ENCODE measurements around the gene ZNRF2. TPM values are rescaled to one million over a fixed set of nuclear protein-coding genes. Genes with fewer than 3 reads are reported as not detected.
"Not testable (repeated sequence)": the region's sequence is repeated elsewhere in the genome, so short reads cannot be mapped to it uniquely, and the experiment has no call there.

The ZNRF2 gene
- polyA plus RNA-seq, 1 donor (not counting 4 experiments of a cell fraction or from before 2014, with no cell fraction given), result 7.0 TPM

DNA sequence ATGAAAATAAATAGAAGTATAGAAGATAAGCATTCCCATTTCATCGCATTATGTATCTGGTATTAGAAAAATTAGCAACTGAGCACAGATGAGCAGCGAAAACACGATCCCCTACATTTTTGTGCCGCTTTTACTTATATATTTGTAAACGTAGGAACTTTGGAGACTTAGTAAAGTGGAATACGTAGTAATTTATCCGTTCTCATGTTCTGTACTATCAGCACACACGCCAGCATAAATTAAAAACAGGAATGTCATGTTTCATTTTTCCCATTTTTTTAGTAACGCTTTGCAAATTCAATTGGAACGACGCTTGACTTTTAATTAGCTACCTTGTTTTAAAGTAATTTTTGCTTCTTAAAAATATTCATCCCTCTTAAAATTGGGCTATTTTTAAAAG lies 2.4 kb downstream of the ZNRF2 start:
- no peak for FAIRE-seq
- Histone ChIP-seq H3K9ac (ENCODE audit: control insufficient read depth, extremely low read depth, insufficient read depth, low read length) (peak overlapping the region; percentile 94), H3K36me3 (ENCODE audit: control insufficient read depth in 2 of 2, extremely low read depth in 1 of 2, insufficient read depth in 2 of 2, low read length in 2 of 2) (no peaks in the 10 kb centered on the region), H2AFZ (ENCODE audit: control insufficient read depth, low read length) (no peak overlapping the region), H3K27me3 (ENCODE audit: control insufficient read depth, extremely low read depth, insufficient read depth, low read length) (no peaks in the 10 kb centered on the region), H3K9me3 (ENCODE audit: control insufficient read depth, low read depth, low read length) (no peaks in the 10 kb centered on the region), H3K9me1 (ENCODE audit: control insufficient read depth, extremely low read depth, insufficient read depth, low read length) (no peaks in the 10 kb centered on the region), H3K4me2 (ENCODE audit: control insufficient read depth, extremely low read depth, insufficient read depth, low read depth, low read length) (peak overlapping the region; percentile 80), H3K79me2 (ENCODE audit: control insufficient read depth, insufficient read depth, low read length) (peaks cover 50% of the 10 kb centered on the region), H3K27ac (ENCODE audit: control insufficient read depth, insufficient read depth, low read length) (peak overlapping the region; percentile 90), H3K4me1 (ENCODE audit: control insufficient read depth, extremely low read depth, insufficient read depth, low read length) (peaks cover 28% of the 10 kb centered on the region), H4K20me1 (ENCODE audit: control insufficient read depth, extremely low read depth, insufficient read depth, low read length) (no peaks in the 10 kb centered on the region), H3K4me3 (ENCODE audit: control insufficient read depth in 2 of 3, extremely low read depth in 1 of 3, insufficient read depth in 2 of 3, low read depth in 1 of 3, low read length in 3 of 3) (peak overlapping the region; percentile 72 to 85 (median 77))
- TF ChIP-seq EZH2 (IDR thresholded peaks at IDR 0.05; ENCODE audit: low read length), result no peak
- TF ChIP-seq, protein P1, sequence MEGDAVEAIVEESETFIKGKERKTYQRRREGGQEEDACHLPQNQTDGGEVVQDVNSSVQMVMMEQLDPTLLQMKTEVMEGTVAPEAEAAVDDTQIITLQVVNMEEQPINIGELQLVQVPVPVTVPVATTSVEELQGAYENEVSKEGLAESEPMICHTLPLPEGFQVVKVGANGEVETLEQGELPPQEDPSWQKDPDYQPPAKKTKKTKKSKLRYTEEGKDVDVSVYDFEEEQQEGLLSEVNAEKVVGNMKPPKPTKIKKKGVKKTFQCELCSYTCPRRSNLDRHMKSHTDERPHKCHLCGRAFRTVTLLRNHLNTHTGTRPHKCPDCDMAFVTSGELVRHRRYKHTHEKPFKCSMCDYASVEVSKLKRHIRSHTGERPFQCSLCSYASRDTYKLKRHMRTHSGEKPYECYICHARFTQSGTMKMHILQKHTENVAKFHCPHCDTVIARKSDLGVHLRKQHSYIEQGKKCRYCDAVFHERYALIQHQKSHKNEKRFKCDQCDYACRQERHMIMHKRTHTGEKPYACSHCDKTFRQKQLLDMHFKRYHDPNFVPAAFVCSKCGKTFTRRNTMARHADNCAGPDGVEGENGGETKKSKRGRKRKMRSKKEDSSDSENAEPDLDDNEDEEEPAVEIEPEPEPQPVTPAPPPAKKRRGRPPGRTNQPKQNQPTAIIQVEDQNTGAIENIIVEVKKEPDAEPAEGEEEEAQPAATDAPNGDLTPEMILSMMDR (optimal IDR thresholded peaks at IDR 0.05 in 1 of 3, IDR thresholded peaks at IDR 0.05 in 1 of 3, conservative IDR thresholded peaks at IDR 0.05 in 1 of 3; ENCODE audit: extremely low read depth in 1 of 3, insufficient read depth in 2 of 3, low read length in 3 of 3), result no peak
- no peak for DNase-seq (ENCODE audit: low read depth, low spot score)
- dilution Hi-C loops (cut with MboI; ENCODE audit: extremely low pct_ligation_motif_present, low sequenced_read_pairs), result no loop called here

DNA sequence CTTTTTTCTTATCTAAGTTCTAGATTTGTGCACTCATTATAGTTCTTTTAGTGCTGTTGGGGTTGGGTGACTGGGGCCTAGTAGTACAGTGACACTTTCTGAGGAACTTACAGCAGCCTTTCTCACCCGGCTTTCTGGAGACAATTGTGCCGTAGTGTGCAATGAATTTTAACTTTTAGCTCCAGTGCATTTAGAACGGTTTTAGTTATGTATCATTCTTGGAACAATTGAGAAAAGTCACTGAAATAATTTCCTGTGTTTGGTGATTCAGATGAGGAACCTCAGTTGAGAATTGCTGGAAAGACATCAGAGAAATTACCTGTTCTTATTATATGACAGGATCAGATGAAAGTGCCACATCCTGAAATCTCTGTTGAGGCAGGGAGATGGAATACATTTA lies 3.2 kb downstream of the ZNRF2 start:
- FAIRE-seq; H3K36me3 ChIP-seq (ENCODE audit: control insufficient read depth in 2 of 2, extremely low read depth in 1 of 2, insufficient read depth in 2 of 2, low read length in 2 of 2); H3K9me1 ChIP-seq (ENCODE audit: control insufficient read depth, extremely low read depth, insufficient read depth, low read length); dilution Hi-C loops (cut with MboI; ENCODE audit: extremely low pct_ligation_motif_present, low sequenced_read_pairs); DNase-seq (ENCODE audit: low read depth, low spot score); H4K20me1 ChIP-seq (ENCODE audit: control insufficient read depth, extremely low read depth, insufficient read depth, low read length); H2AFZ ChIP-seq (ENCODE audit: control insufficient read depth, low read length); H3K27me3 ChIP-seq (ENCODE audit: control insufficient read depth, extremely low read depth, insufficient read depth, low read length); H3K9me3 ChIP-seq (ENCODE audit: control insufficient read depth, low read depth, low read length): not testable (repeated sequence)
- Histone ChIP-seq H3K79me2 (ENCODE audit: control insufficient read depth, insufficient read depth, low read length) (peaks cover 56% of the 10 kb centered on the region), H3K27ac (ENCODE audit: control insufficient read depth, insufficient read depth, low read length) (peak overlapping the region; percentile 90), H3K9ac (ENCODE audit: control insufficient read depth, extremely low read depth, insufficient read depth, low read length) (peak overlapping the region; percentile 94), H3K4me3 (ENCODE audit: control insufficient read depth in 2 of 3, extremely low read depth in 1 of 3, insufficient read depth in 2 of 3, low read depth in 1 of 3, low read length in 3 of 3) (peak overlapping the region; percentile 26 to 85 (median 44)), H3K4me1 (ENCODE audit: control insufficient read depth, extremely low read depth, insufficient read depth, low read length) (peaks cover 25% of the 10 kb centered on the region), H3K4me2 (ENCODE audit: control insufficient read depth, extremely low read depth, insufficient read depth, low read depth, low read length) (peak overlapping the region; percentile 80)

DNA sequence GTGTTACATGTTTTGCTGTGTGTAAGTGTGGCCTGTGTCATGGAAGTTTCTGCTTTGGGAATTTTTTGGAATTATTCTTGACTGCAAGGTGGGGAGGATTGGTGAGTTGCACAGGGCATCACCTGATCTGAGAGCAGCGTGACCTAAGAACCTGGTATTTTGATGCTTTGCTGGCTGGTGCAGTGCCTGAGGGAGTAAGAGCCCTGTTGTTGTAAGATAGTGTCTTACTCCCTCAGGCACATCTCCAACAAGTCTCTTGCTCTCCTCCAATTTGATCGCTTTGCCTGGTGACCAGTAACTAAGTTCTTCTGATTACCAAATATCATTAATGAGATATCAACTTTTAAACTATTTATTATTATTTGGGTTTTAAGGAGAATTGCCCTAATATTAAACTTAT lies 5.2 kb downstream of the ZNRF2 start:
- H3K9ac ChIP-seq (ENCODE audit: control insufficient read depth, extremely low read depth, insufficient read depth, low read length); H3K9me3 ChIP-seq (ENCODE audit: control insufficient read depth, low read depth, low read length); H3K27me3 ChIP-seq (ENCODE audit: control insufficient read depth, extremely low read depth, insufficient read depth, low read length); H3K9me1 ChIP-seq (ENCODE audit: control insufficient read depth, extremely low read depth, insufficient read depth, low read length); H3K4me3 ChIP-seq (ENCODE audit: control insufficient read depth in 2 of 3, extremely low read depth in 1 of 3, insufficient read depth in 2 of 3, low read depth in 1 of 3, low read length in 3 of 3); dilution Hi-C loops (cut with MboI; ENCODE audit: extremely low pct_ligation_motif_present, low sequenced_read_pairs); H2AFZ ChIP-seq (ENCODE audit: control insufficient read depth, low read length); H3K36me3 ChIP-seq (ENCODE audit: control insufficient read depth in 2 of 2, extremely low read depth in 1 of 2, insufficient read depth in 2 of 2, low read length in 2 of 2); DNase-seq (ENCODE audit: low read depth, low spot score); FAIRE-seq; H4K20me1 ChIP-seq (ENCODE audit: control insufficient read depth, extremely low read depth, insufficient read depth, low read length): not testable (repeated sequence)
- Histone ChIP-seq H3K79me2 (ENCODE audit: control insufficient read depth, insufficient read depth, low read length) (peaks cover 70% of the 10 kb centered on the region), H3K4me2 (ENCODE audit: control insufficient read depth, extremely low read depth, insufficient read depth, low read depth, low read length) (peak overlapping the region; percentile 54), H3K27ac (ENCODE audit: control insufficient read depth, insufficient read depth, low read length) (peak overlapping the region; percentile 40), H3K4me1 (ENCODE audit: control insufficient read depth, extremely low read depth, insufficient read depth, low read length) (peaks cover 22% of the 10 kb centered on the region)

DNA sequence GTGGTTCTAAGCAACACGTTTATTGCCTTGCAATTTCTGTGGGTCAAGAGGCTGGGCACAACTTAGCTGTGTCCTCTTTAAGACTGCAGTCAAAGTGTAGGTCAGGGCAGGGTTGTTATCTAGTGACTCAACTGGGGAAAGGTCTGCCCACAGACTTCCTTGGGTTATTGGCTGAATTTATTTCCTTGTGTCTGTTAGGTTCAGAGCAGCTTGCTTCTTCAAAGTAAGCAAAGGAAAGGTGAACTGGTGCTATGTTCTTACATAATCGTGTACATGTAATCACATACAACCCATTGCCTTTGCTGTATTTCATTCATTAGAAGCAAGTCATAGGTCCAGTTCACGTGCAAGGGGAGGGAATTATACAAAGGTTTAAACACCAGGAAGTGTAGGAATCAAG lies 5.9 kb downstream of the ZNRF2 start:
- H3K4me3 ChIP-seq (ENCODE audit: control insufficient read depth in 2 of 3, extremely low read depth in 1 of 3, insufficient read depth in 2 of 3, low read depth in 1 of 3, low read length in 3 of 3); H3K36me3 ChIP-seq (ENCODE audit: control insufficient read depth in 2 of 2, extremely low read depth in 1 of 2, insufficient read depth in 2 of 2, low read length in 2 of 2); H2AFZ ChIP-seq (ENCODE audit: control insufficient read depth, low read length); H3K9me1 ChIP-seq (ENCODE audit: control insufficient read depth, extremely low read depth, insufficient read depth, low read length); H4K20me1 ChIP-seq (ENCODE audit: control insufficient read depth, extremely low read depth, insufficient read depth, low read length); DNase-seq (ENCODE audit: low read depth, low spot score); H3K27me3 ChIP-seq (ENCODE audit: control insufficient read depth, extremely low read depth, insufficient read depth, low read length); dilution Hi-C loops (cut with MboI; ENCODE audit: extremely low pct_ligation_motif_present, low sequenced_read_pairs); H3K9me3 ChIP-seq (ENCODE audit: control insufficient read depth, low read depth, low read length): not testable (repeated sequence)
- H3K79me2 ChIP-seq (ENCODE audit: control insufficient read depth, insufficient read depth, low read length), result peaks cover 76% of the 10 kb centered on the region
- H3K4me1 ChIP-seq (ENCODE audit: control insufficient read depth, extremely low read depth, insufficient read depth, low read length), result peaks cover 22% of the 10 kb centered on the region
- peak overlapping the region; percentile 54 for H3K4me2 ChIP-seq (ENCODE audit: control insufficient read depth, extremely low read depth, insufficient read depth, low read depth, low read length)
- peak; percentile 17 for FAIRE-seq
- peak overlapping the region; percentile 30 for H3K9ac ChIP-seq (ENCODE audit: control insufficient read depth, extremely low read depth, insufficient read depth, low read length)
- peak overlapping the region; percentile 22 for H3K27ac ChIP-seq (ENCODE audit: control insufficient read depth, insufficient read depth, low read length)
